Kidney epithelial cell (primary cell): ENCODE measurements around the gene MIB1. TPM values are rescaled to one million over a fixed set of nuclear protein-coding genes. Genes with fewer than 3 reads are reported as not detected.
A peak's percentile ranks its signal among the peaks of the same experiment; 100 is the strongest.

Source experiments
- DNase-seq: peaks from one replicate; pipeline ENCODE4 v3.0.0-alpha.2; 2010; ENCODE audit warnings: low read depth
- H3K27me3 ChIP-seq: 2 replicates; pipeline ENCODE4 v1.6.0; 2011; ENCODE audit warnings: low read length; ENCODE audit not compliant: control insufficient read depth, insufficient read depth
- H3K36me3 ChIP-seq: 2 replicates; pipeline ENCODE4 v1.5.1; 2011; ENCODE audit warnings: low read length; ENCODE audit not compliant: control insufficient read depth, insufficient read depth
- H3K4me3 ChIP-seq: 2 replicates; pipeline ENCODE4 v1.5.1; 2011; ENCODE audit warnings: low read depth, mild to moderate bottlenecking, control low read depth, low read length
- CTCF ChIP-seq: IDR thresholded peaks from 2 replicates; pipeline ENCODE4 v1.5.1; 2011; ENCODE audit warnings: mild to moderate bottlenecking, moderate library complexity, low read length, control low read depth, inconsistent platforms; ENCODE audit not compliant: insufficient read depth, poor library complexity, severe bottlenecking
- total RNA-seq: library from RNA; depleted of rRNA; stranded (reverse); fragments of >200 nt; gene quantifications from 2 replicates; pipeline ENCODE4 v1.2.3, GENCODE V29; 2015

The MIB1 gene
- total RNA-seq, 1 donor from 2014 or later, result 46.7 TPM

DNA sequence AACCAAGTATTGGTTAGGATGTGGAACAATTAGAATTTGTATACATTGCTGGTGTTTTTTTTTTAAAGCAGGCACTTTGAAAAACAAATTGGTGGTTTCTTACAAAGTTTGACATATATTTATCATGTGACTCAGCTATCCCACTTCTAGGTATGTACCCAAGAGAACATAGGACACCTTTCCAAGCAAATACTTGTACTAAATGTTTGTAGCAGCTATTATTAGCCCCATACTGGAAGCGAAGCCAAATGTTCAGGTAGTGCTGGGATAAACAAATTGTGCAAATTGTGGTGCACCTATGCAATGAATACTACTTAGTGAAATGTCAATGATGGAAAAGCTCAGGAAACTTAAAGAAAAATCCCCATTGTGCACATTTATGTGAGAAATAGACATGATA lies 101.0 kb downstream of the MIB1 start:
- Histone ChIP-seq H3K27me3 (no peaks in the 10 kb centered on the region), H3K36me3 (peaks cover 1% of the 10 kb centered on the region), H3K4me3 (no peak overlapping the region)
- DNase-seq, result no peak
- no peak for TF ChIP-seq CTCF

DNA sequence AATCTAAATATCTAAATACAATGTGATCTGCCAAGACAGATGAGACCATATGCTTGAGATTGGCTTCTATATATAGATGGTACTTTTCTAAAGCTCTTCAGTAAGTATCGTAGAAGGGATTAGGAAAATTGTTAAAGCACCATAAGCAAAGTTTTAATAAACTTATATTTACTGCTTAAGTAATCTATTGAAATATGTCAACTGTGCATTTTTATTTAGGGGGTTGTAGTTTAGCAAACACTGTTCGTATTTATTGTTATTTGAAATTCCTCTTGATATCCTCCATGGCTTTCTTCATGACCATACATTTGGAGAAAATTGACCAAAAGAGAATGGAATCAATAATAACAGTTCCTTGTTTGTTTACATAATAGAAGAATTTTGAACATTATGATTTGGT lies 102.7 kb downstream of the MIB1 start:
- peaks cover 4% of the 10 kb centered on the region for H3K36me3 ChIP-seq
- no peak for TF ChIP-seq CTCF
- no peak for DNase-seq
- no peaks in the 10 kb centered on the region for H3K27me3 ChIP-seq
- no peak overlapping the region for H3K4me3 ChIP-seq

DNA sequence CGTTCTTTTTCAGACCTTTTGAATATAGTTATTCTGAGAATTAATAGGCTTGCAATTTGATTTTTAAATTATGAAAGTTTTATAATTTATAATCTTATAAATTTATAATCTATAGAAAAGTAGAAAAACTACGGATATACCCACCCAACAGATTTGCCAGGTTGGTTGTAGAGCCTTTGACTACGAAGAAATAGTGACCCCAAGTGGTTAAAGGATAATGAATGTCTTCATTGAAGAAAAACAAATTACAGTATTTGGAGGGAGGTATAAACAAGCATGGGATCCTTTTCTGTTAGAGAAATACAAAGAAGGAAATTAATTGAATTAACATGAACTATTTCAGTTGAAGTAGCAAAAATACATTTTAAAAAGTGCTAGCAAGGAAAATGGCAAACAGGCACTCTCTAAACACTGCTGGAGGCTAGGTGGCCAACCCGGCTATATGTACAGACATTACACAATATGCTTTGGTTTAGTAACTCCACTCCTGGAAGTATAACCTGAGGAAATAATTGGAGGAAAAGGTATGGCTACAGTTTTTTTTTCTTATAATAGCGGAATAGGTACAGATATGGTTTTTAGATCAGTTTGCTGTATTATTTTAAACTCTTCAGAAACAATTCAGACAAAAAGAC lies 110.9 kb downstream of the MIB1 start:
- TF ChIP-seq CTCF, result peak; percentile 27

GRCh38 chr18:21853016-21853415 lies 112.4 kb downstream of the MIB1 start:
- H3K4me3 ChIP-seq, result no peak overlapping the region
- H3K27me3 ChIP-seq, result no peaks in the 10 kb centered on the region
- DNase-seq, result no peak
- TF ChIP-seq CTCF, result no peak
- no peaks in the 10 kb centered on the region for H3K36me3 ChIP-seq

More for the DNA sequence above, 110.9 kb downstream of the MIB1 start:
- H3K27me3 ChIP-seq, result no peaks in the 10 kb centered on the region
- DNase-seq, result no peak
- H3K4me3 ChIP-seq, result no peak overlapping the region
- peaks cover 2% of the 10 kb centered on the region for H3K36me3 ChIP-seq

DNA sequence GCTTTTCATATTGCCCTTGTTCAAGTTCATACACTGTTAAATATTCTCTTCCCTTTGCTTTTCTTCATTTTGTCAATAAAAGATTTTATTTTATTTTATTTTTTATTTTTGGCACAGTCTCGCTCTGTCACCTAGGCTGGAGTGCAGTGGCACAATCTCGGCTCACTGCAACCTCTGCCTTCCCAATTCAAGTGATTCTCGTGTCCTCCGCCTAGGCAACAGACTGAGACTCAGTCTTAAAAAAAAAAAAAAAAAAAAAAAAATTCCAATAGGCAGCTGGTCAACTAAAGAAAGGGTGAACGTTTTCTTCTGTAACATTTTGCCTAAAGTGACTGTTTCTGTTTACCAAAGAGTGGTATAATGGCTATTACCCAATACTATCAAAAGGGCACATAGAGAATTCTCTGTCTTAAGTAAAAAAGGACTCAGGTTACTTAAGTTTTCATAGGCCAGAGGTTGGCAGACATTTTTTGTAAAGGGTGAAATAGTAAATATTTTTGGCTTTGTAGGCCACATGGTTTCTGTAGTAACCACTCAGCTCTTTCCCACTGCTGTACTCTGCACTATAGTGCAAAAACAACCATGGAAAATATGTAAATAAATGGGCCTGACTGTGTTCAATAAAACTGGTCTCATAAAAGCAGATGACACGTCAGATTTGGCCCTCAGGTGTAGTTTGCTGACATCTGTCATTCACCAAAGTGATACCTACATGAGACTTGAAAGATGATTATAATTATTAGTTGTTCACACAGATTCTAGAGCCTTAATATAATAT lies 113.4 kb downstream of the MIB1 start:
- no peak overlapping the region for H3K4me3 ChIP-seq
- TF ChIP-seq CTCF, result no peak
- H3K36me3 ChIP-seq, result no peaks in the 10 kb centered on the region
- no peaks in the 10 kb centered on the region for H3K27me3 ChIP-seq
- no peak for DNase-seq
